ENCODE data around the gene HACL1.

- TF ChIP-seq EP300 (IDR thresholded peaks at IDR 0.05) (no peak), CTCF (IDR thresholded peaks at IDR 0.05) (no peak)
These were observed 86.6 kb downstream of the HACL1 start for GRCh38 chr3:15514663-15515340.
